ENCODE data around the gene UBXN4. TPM values are rescaled to one million over a fixed set of nuclear protein-coding genes. Genes with fewer than 3 reads are reported as not detected.
"Not testable (repeated sequence)": the region's sequence is repeated elsewhere in the genome, so short reads cannot be mapped to it uniquely, and the experiment has no call there.

The UBXN4 gene
- total and polyA plus RNA-seq, 2 donors from 2014 or later = 33.0 to 96.8 TPM

GRCh38 chr2:135802350-135802749 is 60.7 kb downstream of the UBXN4 start:
- H3K27me3 ChIP-seq (ENCODE audit: control insufficient read depth, insufficient read depth, low read length) = no peaks in the 10 kb centered on the region
- no peak overlapping the region for H3K4me3 ChIP-seq (ENCODE audit: low read length in 3 of 3)
- TF ChIP-seq CTCF (IDR thresholded peaks at IDR 0.05; ENCODE audit: borderline replicate concordance, extremely low read depth, insufficient read depth) = no peak
- DNase-seq (no peak), FAIRE-seq (no peak)
- intact Hi-C loops (cut with DNase I) = no loop called here
- H3K36me3 ChIP-seq (ENCODE audit: control insufficient read depth in 2 of 3, insufficient read depth in 3 of 3, low read length in 3 of 3) = no peaks in the 10 kb centered on the region
- no peaks in the 10 kb centered on the region for H3K4me1 ChIP-seq (ENCODE audit: control insufficient read depth in 2 of 3, insufficient read depth in 2 of 3, low read depth in 1 of 3, low read length in 3 of 3)
- H3K9ac ChIP-seq (ENCODE audit: low read length in 3 of 3) = no peak overlapping the region
- H3K9me3 ChIP-seq (ENCODE audit: control insufficient read depth in 2 of 3, insufficient read depth in 1 of 3, low read length in 3 of 3) = peaks cover 0 to 3% (median 0%) of the 10 kb centered on the region in 3 donors
- H3K27ac ChIP-seq (ENCODE audit: low read depth in 2 of 2, low read length in 2 of 2) = no peak overlapping the region

- H3K9me3 ChIP-seq (ENCODE audit: control insufficient read depth in 2 of 3, insufficient read depth in 1 of 3, low read length in 3 of 3) = peaks cover 0 to 3% (median 0%) of the 10 kb centered on the region in 3 donors
- no peak overlapping the region for H3K9ac ChIP-seq (ENCODE audit: low read length in 3 of 3)
- DNase-seq (no peak), FAIRE-seq (no peak)
- intact Hi-C loops (cut with DNase I) = no loop called here
- TF ChIP-seq CTCF (IDR thresholded peaks at IDR 0.05; ENCODE audit: borderline replicate concordance, extremely low read depth, insufficient read depth) = no peak
- no peaks in the 10 kb centered on the region for H3K27me3 ChIP-seq (ENCODE audit: control insufficient read depth, insufficient read depth, low read length)
- no peaks in the 10 kb centered on the region for H3K36me3 ChIP-seq (ENCODE audit: control insufficient read depth in 2 of 3, insufficient read depth in 3 of 3, low read length in 3 of 3)
- no peaks in the 10 kb centered on the region for H3K4me1 ChIP-seq (ENCODE audit: control insufficient read depth in 2 of 3, insufficient read depth in 2 of 3, low read depth in 1 of 3, low read length in 3 of 3)
- H3K27ac ChIP-seq (ENCODE audit: low read depth in 2 of 2, low read length in 2 of 2) = no peak overlapping the region
- H3K4me3 ChIP-seq (ENCODE audit: low read length in 3 of 3) = no peak overlapping the region
These were observed 61.6 kb downstream of the UBXN4 start for GRCh38 chr2:135803278-135803677.

- DNase-seq; FAIRE-seq; H3K4me1 ChIP-seq (ENCODE audit: control insufficient read depth in 2 of 3, insufficient read depth in 2 of 3, low read depth in 1 of 3, low read length in 3 of 3): not testable (repeated sequence)
These were observed 66.2 kb downstream of the UBXN4 start for GRCh38 chr2:135807874-135808273.

GRCh38 chr2:135812907-135813511 is 71.4 kb downstream of the UBXN4 start:
- Histone ChIP-seq H3K36me3 (ENCODE audit: control insufficient read depth in 2 of 3, insufficient read depth in 3 of 3, low read length in 3 of 3) (no peaks in the 10 kb centered on the region), H3K27me3 (ENCODE audit: control insufficient read depth, insufficient read depth, low read length) (no peaks in the 10 kb centered on the region), H3K9ac (ENCODE audit: low read length in 3 of 3) (no peak overlapping the region), H3K27ac (ENCODE audit: low read depth in 2 of 2, low read length in 2 of 2) (no peak overlapping the region), H3K4me3 (ENCODE audit: low read length in 3 of 3) (no peak overlapping the region), H3K9me3 (ENCODE audit: control insufficient read depth in 2 of 3, insufficient read depth in 1 of 3, low read length in 3 of 3) (no peaks in the 10 kb centered on the region), H3K4me1 (ENCODE audit: control insufficient read depth in 2 of 3, insufficient read depth in 2 of 3, low read depth in 1 of 3, low read length in 3 of 3) (no peaks in the 10 kb centered on the region)
- FAIRE-seq (no peak), DNase-seq (no peak)
- TF ChIP-seq CTCF (IDR thresholded peaks at IDR 0.05; ENCODE audit: borderline replicate concordance, extremely low read depth, insufficient read depth) = no peak
- intact Hi-C loops (cut with DNase I) = no loop called here

More at GRCh38 chr2:135807874-135808273, 66.2 kb downstream of the UBXN4 start:
- H3K27me3 ChIP-seq (ENCODE audit: control insufficient read depth, insufficient read depth, low read length); intact Hi-C loops (cut with DNase I); H3K36me3 ChIP-seq (ENCODE audit: control insufficient read depth in 2 of 3, insufficient read depth in 3 of 3, low read length in 3 of 3); H3K9me3 ChIP-seq (ENCODE audit: control insufficient read depth in 2 of 3, insufficient read depth in 1 of 3, low read length in 3 of 3); H3K4me3 ChIP-seq (ENCODE audit: low read length in 3 of 3); H3K9ac ChIP-seq (ENCODE audit: low read length in 3 of 3); H3K27ac ChIP-seq (ENCODE audit: low read depth in 2 of 2, low read length in 2 of 2): not testable (repeated sequence)

Measured in kidney (tissue), 14 donors.